Suppressor macrophage (primary cell): ENCODE measurements around the gene FBN3.

Experiments used
- DNase-seq, 4 experiments: peaks; one replicate each; pipeline ENCODE4 v3.0.0-alpha.2; 2020 to 2022

Gene FBN3

GRCh38 chr19:8148410-8149260, 757 bp downstream of the FBN3 start:
- DNase-seq, result no peak

DNA sequence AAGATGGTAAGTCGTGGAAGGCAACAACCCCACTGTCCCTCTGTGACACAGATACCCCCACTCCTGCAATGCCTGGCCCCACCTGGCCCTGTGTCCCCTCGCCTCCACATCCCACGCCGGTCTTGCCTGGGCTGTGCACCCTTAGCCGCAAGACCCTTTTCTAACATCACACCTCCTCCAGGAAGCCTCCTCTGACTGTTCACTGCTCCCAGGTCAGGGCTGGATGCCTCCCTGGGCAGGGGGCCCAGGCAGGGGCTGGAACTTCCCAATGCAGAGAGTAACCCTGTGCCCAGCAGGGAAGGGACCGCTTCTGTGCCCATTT, 1.3 kb downstream of the FBN3 start:
- no peak for DNase-seq

DNA sequence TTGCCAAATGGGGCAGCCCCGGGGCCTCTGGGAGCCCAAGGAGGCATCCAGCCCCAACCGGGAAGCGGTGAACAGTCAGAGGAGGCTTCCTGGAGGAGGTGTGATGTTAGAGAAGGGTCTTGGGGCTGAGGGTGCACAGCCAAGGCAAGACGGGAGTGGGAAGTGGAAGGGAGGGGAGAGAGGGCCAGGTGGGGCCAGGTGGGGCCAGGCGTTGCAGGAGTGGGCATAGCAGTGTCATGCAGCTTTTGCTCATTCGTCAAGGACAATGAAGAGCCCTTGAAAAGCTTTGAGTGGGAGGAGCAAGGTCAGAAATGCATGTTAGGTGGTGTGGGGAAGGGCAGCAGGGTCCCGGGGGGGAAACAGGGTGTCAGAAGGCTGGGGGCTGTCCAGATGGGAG, 1.8 kb downstream of the FBN3 start:
- DNase-seq, result no peak

DNA sequence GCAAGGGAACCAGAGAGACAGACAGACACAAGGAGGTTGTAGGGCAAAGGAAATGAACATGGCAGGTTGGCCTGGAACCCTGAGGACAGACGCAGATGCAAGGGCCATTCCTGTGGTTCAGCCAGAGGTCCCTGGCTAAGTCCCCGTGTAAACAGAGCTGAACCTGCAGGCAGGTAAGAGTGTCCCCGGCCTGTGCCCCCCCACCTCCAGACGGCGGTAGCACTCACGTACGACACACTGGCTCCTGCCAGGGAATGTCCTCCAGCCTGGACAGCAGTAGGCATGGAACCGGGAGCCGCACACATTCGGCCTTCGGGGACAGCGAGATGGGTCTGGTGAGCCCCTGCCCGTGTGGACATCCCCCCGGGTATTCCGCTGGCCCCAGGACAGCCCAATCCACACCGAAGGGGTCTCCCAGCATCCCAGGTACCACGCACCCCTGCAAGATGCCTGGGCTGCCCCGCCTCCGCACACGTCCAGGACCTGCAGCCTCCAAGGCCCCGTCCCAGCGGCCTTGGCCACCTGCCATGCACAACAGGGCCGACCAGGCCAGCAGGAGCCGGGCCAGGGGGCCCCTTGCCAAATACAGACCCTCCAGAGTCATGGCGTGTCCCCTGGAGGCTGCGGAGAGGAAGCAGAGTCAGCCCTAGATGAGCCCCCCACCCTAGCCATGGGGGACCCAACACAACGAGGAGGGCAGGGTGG, 2.4 kb downstream of the FBN3 start:
- no peak for DNase-seq

GRCh38 chr19:8144273-8144995, 5.0 kb downstream of the FBN3 start:
- no peak for DNase-seq

DNA sequence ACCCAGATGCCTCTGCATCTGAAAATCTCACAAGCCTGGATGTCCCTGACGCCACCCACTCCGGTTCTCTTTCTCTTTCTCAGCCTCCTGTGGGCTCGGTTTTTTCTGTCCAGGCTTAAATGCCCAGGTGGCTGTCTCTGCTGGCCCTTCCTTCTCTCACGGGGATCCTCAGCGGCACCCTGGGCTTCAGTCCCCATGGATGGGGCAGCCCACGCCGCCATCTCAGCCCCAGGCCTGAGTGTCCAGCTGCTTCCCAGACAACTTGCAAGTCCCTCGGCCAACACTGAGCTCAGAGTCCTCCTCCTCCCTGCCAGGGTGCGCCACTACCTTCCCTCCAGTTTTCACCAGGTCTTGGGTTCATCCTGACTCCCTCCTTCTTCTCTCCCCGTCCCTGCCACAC, 6.4 kb downstream of the FBN3 start:
- DNase-seq, result no peak

DNA sequence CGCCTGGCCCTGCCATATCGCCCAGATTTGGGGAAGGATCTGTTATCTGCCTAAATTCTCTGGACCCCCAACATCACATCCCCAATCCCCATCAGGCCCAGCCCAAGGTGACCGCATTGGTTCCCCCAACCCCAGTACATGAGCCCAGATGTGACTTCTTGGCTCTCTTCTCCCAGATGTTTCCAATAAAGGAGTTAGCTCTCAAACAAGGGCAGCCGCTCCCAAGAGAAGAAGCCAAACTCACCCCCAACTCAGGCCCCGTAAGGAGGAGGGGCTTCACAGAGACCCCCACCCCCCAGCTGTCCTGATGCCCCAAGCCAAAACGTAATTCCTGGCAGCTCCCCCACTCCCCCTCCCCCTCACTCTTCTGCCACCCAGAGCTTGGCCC, 6.9 kb downstream of the FBN3 start:
- no peak for DNase-seq

DNA sequence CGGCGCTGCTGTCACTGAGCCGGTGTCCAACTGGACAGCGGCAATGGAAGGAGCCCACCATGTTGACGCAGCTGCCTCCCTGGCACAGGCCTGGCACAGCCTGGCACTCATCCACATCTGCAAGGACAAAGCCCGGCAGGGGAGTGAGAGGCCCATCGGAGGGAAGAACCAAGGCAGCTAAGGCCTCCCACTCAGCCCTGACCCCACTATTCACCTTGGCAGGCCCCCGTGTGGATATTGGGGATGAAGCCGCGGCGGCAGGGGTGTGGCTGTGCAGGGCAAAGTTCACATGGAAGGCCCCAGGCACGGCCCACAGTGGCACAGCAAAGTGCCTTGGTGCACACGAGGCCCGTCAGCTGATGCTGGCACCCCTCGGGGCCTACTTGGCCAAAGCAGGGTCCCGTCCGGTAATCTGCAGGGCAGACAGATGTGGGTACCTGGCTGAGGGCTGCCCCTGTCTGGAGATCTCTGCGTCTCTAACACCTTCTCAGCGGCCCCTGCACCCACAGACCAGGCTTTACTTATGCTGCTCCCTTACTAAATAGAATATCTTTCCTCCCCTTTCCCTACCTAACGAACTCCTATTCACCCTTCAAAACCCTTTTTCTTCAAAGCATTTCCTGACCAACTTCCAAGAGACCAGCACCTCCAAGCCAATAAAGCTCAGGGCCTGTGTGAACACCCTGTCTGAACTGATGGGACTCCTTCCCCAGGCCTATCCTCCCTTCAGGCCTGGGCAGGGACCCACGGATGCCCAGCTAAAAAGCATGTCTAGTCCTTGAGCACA, 7.5 kb downstream of the FBN3 start:
- DNase-seq, result no peak

DNA sequence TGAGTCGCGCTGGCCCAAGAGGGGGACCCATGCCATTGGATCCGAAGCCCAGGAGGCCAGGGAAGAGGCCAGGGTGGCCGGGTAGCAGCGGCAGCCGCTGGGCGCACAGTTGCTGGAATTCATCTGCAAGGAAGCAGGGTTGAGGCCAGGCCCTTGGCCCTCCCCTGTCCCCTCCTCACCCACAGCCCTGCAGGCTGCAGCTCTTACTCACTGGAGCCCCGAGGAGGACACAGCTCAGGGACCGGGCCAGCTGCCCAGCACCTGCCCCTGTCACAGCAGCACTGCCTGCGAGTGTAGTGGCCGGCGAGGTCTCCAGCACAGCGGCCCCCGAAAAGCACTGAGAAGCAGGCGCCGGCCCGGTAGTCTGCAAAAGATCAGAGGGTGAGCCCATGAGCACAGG, 11.2 kb downstream of the FBN3 start:
- DNase-seq, result no peak

GRCh38 chr19:8137425-8137824, 12.0 kb downstream of the FBN3 start:
- DNase-seq, result no peak

DNA sequence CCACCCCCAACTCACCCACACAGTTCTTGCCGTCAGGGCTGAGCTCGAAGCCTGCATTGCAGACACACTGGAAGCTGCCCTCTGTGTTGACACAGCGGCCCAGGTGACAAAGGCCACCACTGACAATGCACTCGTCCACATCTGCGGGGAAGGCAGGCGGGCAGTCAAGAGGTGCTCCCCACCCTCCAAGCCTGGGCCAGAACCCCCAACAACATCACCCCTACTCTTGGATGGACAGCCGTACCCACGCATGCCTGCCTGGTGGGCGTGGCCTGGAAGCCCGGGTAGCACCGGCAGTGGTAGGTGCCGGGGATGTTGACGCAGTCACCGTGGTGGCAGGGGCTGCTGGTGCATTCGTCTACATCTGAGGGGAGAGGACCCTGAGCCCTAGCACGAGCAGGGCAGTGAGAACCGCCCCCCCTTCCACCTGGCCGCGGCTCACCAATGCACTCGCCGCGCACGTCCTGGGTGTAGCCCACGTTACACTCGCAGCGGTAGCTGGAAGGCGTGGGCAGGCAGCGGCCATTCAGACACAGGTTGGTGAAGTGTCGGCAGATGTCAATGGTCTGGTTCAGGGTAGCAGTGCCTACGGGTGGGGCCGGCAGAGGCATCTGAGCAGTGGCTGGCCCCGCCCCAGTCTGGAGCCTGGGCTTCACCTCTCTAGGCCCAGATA, 13.3 kb downstream of the FBN3 start:
- no peak for DNase-seq

- DNase-seq, result no peak
Measured at GRCh38 chr19:8132858-8133458, 16.4 kb downstream of the FBN3 start.

GRCh38 chr19:8131517-8131916, 17.9 kb downstream of the FBN3 start:
- no peak for DNase-seq

GRCh38 chr19:8129061-8129618, 20.3 kb downstream of the FBN3 start:
- DNase-seq, result no peak

DNA sequence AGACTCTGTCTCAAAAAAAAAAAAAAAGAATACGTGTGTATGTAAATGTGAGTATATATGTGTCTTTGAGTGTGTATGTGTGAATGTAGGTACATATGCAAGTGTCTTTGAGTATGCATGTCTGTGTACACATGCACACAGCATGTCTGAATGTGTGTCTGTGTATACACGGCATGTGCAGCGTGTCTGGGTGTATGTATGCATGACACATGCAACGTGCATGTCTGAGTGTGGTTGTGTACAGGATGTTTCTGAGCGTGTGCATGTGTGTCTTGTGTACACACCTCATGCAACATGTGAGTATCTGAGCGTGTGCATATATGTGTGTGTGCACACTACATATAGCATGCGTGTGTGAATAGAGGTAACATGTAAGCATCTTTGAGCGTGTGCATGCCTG, 20.8 kb downstream of the FBN3 start:
- no peak for DNase-seq

DNA sequence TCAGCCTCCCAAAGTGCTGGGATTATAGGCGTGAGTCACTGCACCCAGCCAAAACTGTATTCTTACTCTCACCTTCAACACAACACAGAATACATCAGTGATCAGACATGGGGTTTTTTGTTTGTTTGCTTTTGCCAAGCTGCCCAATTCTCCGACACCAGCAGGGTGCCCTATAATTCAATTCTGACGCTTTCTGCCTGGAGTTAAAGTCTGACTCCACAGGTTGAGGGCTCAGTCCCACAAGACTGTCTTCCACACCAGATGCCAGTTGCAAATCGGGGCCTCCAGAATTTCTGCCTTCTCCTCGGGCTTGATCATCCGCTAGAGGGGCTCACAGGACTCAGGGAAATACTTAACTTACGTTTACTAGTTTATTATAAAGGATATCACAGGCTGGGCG, 22.1 kb downstream of the FBN3 start:
- no peak for DNase-seq

GRCh38 chr19:8126511-8126910, 22.9 kb downstream of the FBN3 start:
- no peak for DNase-seq

DNA sequence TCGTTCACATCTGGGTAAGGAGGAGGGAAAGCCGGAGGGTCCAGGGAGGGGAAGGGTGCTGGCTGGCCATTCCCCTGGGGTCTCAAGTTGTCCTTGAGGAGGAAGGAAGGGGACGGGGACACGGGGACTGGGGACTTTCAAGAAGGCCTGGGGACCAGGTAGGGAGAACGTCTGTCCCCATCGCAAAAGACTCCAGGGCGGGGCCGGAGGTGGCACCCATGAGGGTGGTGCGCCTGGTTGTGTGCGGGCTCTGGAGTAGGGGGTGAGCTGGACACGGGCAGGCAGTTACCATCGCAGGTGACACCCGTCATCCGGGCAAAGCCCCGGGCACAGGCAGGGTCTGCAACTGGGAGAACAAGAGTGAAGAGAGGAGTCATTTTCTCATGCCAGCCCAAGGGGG, 23.4 kb downstream of the FBN3 start:
- no peak for DNase-seq

DNA sequence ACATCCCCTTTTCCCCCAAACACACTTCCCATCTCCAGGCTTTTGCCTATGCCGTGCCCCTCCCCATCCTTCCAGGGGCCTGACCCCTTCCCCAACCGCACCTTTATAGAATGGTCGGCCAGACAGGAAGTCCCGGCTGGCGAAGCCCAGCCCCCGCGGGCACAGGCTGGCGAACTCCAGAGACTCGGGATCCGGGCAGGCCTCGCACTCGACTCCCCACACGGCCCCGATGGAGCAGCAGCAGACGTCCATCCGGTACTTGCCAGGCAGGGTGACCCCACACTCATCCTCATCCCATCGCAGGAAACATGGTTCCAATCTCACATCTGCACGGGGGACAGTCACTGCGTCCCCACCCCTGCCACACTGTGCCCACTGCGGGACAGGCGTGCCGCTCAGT, 25.7 kb downstream of the FBN3 start:
- DNase-seq, result no peak

GRCh38 chr19:8120636-8121480, 28.5 kb downstream of the FBN3 start:
- no peak for DNase-seq

GRCh38 chr19:8117991-8118390, 31.4 kb downstream of the FBN3 start:
- no peak for DNase-seq
